NT2/D1 (cell line): ENCODE data around the gene OR10A3.

ENCODE experiments used
- SUZ12 ChIP-seq: IDR thresholded peaks from 2 replicates; pipeline ENCODE4 v1.6.1; 2011; ENCODE audit not compliant: insufficient read length, insufficient read depth; ENCODE audit errors: extremely low read depth
- YY1 ChIP-seq: IDR thresholded peaks from 2 replicates; pipeline ENCODE4 v1.6.1; 2011; ENCODE audit not compliant: insufficient read length, insufficient read depth
- ZNF274 ChIP-seq: IDR thresholded peaks from 2 replicates; pipeline ENCODE4 v1.6.1; 2011; ENCODE audit warnings: mild to moderate bottlenecking, low read depth, low read length

DNA sequence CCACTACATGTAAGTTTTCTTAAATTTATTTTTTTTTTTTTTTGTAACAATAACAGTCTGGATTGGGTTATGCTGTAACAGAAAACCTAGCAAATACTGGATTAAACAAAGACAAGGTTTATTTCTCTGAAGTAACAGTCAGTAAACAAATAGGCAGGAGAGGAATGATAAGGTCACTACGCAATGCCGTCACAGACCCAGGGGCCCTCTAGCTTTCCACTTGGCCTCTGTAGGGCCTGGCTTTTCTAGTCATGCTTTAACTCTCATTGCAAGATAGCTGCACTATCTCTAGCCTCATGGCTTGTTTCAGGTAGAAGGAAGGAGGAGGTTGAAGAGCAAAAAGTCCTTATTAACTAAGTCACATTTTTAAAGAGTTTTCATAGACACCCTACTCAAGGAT, 17.0 kb downstream of the OR10A3 start:
- TF ChIP-seq YY1 (no peak), SUZ12 (no peak), ZNF274 (no peak)
